Measurements from ENCODE around the gene PDE6A. TPM values are rescaled to one million over a fixed set of nuclear protein-coding genes. Genes with fewer than 3 reads are reported as not detected.
"Not testable (repeated sequence)": the region's sequence is repeated elsewhere in the genome, so short reads cannot be mapped to it uniquely, and the experiment has no call there.

Gene PDE6A
- total and polyA plus RNA-seq, 4 donors = 0.06 TPM; not detected in 3

DNA sequence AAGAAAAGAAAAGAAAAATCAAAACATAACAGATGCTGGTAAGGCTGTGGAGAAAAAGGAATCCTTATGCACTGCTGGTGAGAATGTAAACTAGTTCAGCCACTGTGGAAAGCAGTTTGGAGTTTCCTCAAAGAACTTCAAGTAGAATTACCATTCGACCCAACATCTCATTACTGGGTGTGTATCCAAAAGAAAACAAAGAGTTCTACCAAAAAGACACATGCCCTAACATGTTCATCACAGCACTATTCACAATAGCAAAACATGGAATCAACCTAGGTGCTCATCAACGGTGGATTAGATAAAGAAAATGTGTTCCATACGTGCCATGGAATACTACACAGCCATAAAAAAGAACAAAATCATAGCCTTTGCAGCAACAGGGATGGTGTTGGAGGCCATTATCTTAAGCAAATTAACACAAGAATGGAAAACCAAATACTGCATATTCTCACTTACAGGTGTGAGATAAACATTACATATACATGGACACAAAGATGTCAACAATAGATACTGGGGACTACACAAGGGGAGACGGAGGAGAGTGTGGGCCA lies 63.4 kb downstream of the PDE6A start:
- Histone ChIP-seq H3K9ac (ENCODE audit: low read depth in 1 of 2, low read length in 2 of 2) (no peak overlapping the region), H3K9me3 (ENCODE audit: control insufficient read depth in 4 of 4, low read length in 3 of 4) (no peaks in the 10 kb centered on the region), H3K4me1 (ENCODE audit: control insufficient read depth in 4 of 4, insufficient read depth in 4 of 4, low read length in 3 of 4) (no peaks in the 10 kb centered on the region), H3K27me3 (ENCODE audit: control insufficient read depth in 4 of 4, insufficient read depth in 4 of 4, low read length in 3 of 4) (no peaks in the 10 kb centered on the region), H3K36me3 (ENCODE audit: control insufficient read depth in 4 of 4, insufficient read depth in 3 of 4, low read depth in 1 of 4, low read length in 3 of 4) (no peaks in the 10 kb centered on the region), H3K4me3 (ENCODE audit: low read depth in 1 of 3, low read length in 3 of 3) (no peak overlapping the region), H3K27ac (ENCODE audit: low read depth in 1 of 2, low read length in 2 of 2) (no peak overlapping the region)
- 92% methylated on average over 4 of the region's 4 CpGs for WGBS
- no peak for DNase-seq (ENCODE audit: low spot score)
- TF ChIP-seq RXRA (IDR thresholded peaks at IDR 0.05) (no peak), SP1 (IDR thresholded peaks at IDR 0.05) (no peak), FOXA1 (IDR thresholded peaks at IDR 0.05) (no peak), TAF1 (conservative IDR thresholded peaks at IDR 0.05) (no peak), RAD21 (IDR thresholded peaks at IDR 0.05) (no peak), FOXA2 (IDR thresholded peaks at IDR 0.05) (no peak), HNF4A (conservative IDR thresholded peaks at IDR 0.05) (no peak), GABPA (IDR thresholded peaks at IDR 0.05 in 1 of 2, conservative IDR thresholded peaks at IDR 0.05 in 1 of 2) (no peak), HNF4G (IDR thresholded peaks at IDR 0.05) (no peak), NR2F2 (IDR thresholded peaks at IDR 0.05) (no peak), YY1 (IDR thresholded peaks at IDR 0.05) (no peak)
- TF ChIP-seq, protein P1, sequence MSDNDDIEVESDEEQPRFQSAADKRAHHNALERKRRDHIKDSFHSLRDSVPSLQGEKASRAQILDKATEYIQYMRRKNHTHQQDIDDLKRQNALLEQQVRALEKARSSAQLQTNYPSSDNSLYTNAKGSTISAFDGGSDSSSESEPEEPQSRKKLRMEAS (IDR thresholded peaks at IDR 0.05) = no peak
- TF ChIP-seq, protein P2, sequence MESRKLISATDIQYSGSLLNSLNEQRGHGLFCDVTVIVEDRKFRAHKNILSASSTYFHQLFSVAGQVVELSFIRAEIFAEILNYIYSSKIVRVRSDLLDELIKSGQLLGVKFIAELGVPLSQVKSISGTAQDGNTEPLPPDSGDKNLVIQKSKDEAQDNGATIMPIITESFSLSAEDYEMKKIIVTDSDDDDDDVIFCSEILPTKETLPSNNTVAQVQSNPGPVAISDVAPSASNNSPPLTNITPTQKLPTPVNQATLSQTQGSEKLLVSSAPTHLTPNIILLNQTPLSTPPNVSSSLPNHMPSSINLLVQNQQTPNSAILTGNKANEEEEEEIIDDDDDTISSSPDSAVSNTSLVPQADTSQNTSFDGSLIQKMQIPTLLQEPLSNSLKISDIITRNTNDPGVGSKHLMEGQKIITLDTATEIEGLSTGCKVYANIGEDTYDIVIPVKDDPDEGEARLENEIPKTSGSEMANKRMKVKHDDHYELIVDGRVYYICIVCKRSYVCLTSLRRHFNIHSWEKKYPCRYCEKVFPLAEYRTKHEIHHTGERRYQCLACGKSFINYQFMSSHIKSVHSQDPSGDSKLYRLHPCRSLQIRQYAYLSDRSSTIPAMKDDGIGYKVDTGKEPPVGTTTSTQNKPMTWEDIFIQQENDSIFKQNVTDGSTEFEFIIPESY (IDR thresholded peaks at IDR 0.05) = no peak
- TF ChIP-seq, protein P3, sequence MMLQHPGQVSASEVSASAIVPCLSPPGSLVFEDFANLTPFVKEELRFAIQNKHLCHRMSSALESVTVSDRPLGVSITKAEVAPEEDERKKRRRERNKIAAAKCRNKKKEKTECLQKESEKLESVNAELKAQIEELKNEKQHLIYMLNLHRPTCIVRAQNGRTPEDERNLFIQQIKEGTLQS (IDR thresholded peaks at IDR 0.05) = no peak

DNA sequence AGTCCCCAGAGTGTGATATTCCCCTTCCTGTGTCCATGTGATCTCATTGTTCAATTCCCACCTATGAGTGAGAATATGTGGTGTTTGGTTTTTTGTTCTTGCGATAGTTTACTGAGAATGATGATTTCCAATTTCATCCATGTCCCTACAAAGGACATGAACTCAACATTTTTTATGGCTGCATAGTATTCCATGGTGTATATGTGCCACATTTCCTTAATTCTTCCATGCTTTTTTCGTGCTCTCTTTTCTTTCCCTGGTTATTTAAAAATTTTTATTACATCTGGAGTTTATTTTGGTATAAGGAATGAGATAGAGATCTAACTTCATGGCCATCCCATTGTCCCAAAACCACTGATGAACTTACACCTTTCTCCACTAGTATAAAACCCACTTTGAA lies 65.0 kb downstream of the PDE6A start:
- DNase-seq (ENCODE audit: low spot score); H3K36me3 ChIP-seq (ENCODE audit: control insufficient read depth in 4 of 4, insufficient read depth in 3 of 4, low read depth in 1 of 4, low read length in 3 of 4); H3K9ac ChIP-seq (ENCODE audit: low read depth in 1 of 2, low read length in 2 of 2); H3K4me3 ChIP-seq (ENCODE audit: low read depth in 1 of 3, low read length in 3 of 3); H3K9me3 ChIP-seq (ENCODE audit: control insufficient read depth in 4 of 4, low read length in 3 of 4); H3K4me1 ChIP-seq (ENCODE audit: control insufficient read depth in 4 of 4, insufficient read depth in 4 of 4, low read length in 3 of 4); H3K27me3 ChIP-seq (ENCODE audit: control insufficient read depth in 4 of 4, insufficient read depth in 4 of 4, low read length in 3 of 4); H3K27ac ChIP-seq (ENCODE audit: low read depth in 1 of 2, low read length in 2 of 2): not testable (repeated sequence)
- WGBS = 95% methylated on average over 1 of the region's 2 CpGs

DNA sequence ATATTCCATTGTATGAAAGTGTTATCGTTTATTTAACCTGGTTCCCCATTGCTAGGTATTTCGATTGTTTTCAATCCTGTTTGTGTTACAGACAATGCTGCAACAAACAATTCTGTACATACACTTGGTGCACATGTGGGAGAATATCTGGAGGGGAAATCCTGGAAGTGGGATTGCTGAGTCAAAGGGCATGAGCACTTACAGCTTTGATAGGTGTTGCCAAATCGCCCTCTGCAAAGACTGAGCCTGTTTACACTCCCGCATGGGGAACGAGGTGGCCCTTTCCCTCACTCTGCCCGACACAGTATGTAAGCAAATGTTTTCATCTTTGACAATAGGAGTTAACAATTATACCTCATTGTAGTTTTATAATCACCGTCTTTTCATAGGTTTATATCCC lies 66.2 kb downstream of the PDE6A start:
- Histone ChIP-seq H3K9me3 (ENCODE audit: control insufficient read depth in 4 of 4, low read length in 3 of 4) (no peaks in the 10 kb centered on the region), H3K9ac (ENCODE audit: low read depth in 1 of 2, low read length in 2 of 2) (no peak overlapping the region), H3K4me1 (ENCODE audit: control insufficient read depth in 4 of 4, insufficient read depth in 4 of 4, low read length in 3 of 4) (no peaks in the 10 kb centered on the region), H3K27ac (ENCODE audit: low read depth in 1 of 2, low read length in 2 of 2) (no peak overlapping the region), H3K36me3 (ENCODE audit: control insufficient read depth in 4 of 4, insufficient read depth in 3 of 4, low read depth in 1 of 4, low read length in 3 of 4) (no peaks in the 10 kb centered on the region), H3K4me3 (ENCODE audit: low read depth in 1 of 3, low read length in 3 of 3) (no peak overlapping the region), H3K27me3 (ENCODE audit: control insufficient read depth in 4 of 4, insufficient read depth in 4 of 4, low read length in 3 of 4) (no peaks in the 10 kb centered on the region)
- no peak for DNase-seq (ENCODE audit: low spot score)
- TF ChIP-seq HNF4G (IDR thresholded peaks at IDR 0.05) (no peak), RXRA (IDR thresholded peaks at IDR 0.05) (no peak), NR2F2 (IDR thresholded peaks at IDR 0.05) (peak; percentile 30)
- 19% methylated on average over 7 of the region's 7 CpGs for WGBS

All from liver (tissue), 9 donors.